WERI-Rb-1 (cell line): ENCODE data around the gene CDKAL1.

Source experiments
- DNase-seq: peaks from one replicate; pipeline ENCODE4 v3.0.0-alpha.2; 2020
- H3K27ac ChIP-seq: fragments of 250-450 bp; sonication (Bioruptor Pico); 2 replicates; pipeline ENCODE4 v1.5.1; 2020; ENCODE audit warnings: mild to moderate bottlenecking, moderate library complexity
- H3K27me3 ChIP-seq: fragments of 250-450 bp; sonication (Bioruptor Pico); 2 replicates; pipeline ENCODE4 v1.5.1; 2021; ENCODE audit warnings: mild to moderate bottlenecking, low read depth, moderate library complexity; ENCODE audit not compliant: insufficient read depth, severe bottlenecking
- H3K36me3 ChIP-seq: fragments of 250-450 bp; sonication (Bioruptor Pico); 2 replicates; pipeline ENCODE4 v1.5.1; 2020; ENCODE audit warnings: mild to moderate bottlenecking, moderate library complexity
- H3K4me3 ChIP-seq: 2 replicates; pipeline ENCODE4 v1.5.1; 2011; ENCODE audit warnings: low read depth, mild to moderate bottlenecking, control low read depth, low read length
- H3K9me3 ChIP-seq: fragments of 250-450 bp; sonication (Bioruptor Pico); 2 replicates; pipeline ENCODE4 v1.5.1; 2021; ENCODE audit warnings: mild to moderate bottlenecking, moderate library complexity; ENCODE audit not compliant: severe bottlenecking
- TF ChIP-seq, protein P1 (sequence below): IDR thresholded peaks from 2 replicates; pipeline ENCODE4 v1.5.1; 2011; ENCODE audit warnings: low read depth, mild to moderate bottlenecking, control low read depth, inconsistent platforms, low read length

Gene CDKAL1

GRCh38 chr6:21219241-21219640 is 685.0 kb downstream of the CDKAL1 start:
- DNase-seq: no peak
- H3K36me3 ChIP-seq: no peaks in the 10 kb centered on the region
- H3K4me3 ChIP-seq: no peak overlapping the region
- no peaks in the 10 kb centered on the region for H3K9me3 ChIP-seq
- H3K27me3 ChIP-seq: no peaks in the 10 kb centered on the region
- TF ChIP-seq, protein P1, sequence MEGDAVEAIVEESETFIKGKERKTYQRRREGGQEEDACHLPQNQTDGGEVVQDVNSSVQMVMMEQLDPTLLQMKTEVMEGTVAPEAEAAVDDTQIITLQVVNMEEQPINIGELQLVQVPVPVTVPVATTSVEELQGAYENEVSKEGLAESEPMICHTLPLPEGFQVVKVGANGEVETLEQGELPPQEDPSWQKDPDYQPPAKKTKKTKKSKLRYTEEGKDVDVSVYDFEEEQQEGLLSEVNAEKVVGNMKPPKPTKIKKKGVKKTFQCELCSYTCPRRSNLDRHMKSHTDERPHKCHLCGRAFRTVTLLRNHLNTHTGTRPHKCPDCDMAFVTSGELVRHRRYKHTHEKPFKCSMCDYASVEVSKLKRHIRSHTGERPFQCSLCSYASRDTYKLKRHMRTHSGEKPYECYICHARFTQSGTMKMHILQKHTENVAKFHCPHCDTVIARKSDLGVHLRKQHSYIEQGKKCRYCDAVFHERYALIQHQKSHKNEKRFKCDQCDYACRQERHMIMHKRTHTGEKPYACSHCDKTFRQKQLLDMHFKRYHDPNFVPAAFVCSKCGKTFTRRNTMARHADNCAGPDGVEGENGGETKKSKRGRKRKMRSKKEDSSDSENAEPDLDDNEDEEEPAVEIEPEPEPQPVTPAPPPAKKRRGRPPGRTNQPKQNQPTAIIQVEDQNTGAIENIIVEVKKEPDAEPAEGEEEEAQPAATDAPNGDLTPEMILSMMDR: no peak
- H3K27ac ChIP-seq: no peak overlapping the region

DNA sequence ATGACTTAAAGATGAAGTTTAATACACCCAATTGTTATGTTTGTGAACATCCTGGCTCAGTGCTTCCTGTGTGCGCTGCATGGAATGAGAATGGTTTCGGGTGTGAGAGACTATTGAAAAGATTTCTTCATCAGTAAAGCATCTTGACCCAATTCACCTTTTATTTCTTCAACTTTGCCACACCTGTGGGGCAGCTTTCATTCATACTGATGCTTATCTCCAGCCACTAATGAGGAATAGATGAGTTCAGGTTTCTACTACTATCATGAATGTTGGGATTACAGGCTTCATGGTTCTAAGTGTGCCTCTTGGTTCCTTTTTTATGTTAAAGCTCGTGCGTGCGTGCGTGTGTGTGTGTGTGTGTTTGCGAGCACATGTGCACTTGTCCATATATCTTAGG is 685.6 kb downstream of the CDKAL1 start:
- H3K36me3 ChIP-seq: no peaks in the 10 kb centered on the region
- DNase-seq: no peak
- TF ChIP-seq, protein P1: no peak
- no peak overlapping the region for H3K4me3 ChIP-seq
- H3K27ac ChIP-seq: no peak overlapping the region
- H3K9me3 ChIP-seq: peaks cover 4% of the 10 kb centered on the region
- no peaks in the 10 kb centered on the region for H3K27me3 ChIP-seq

GRCh38 chr6:21220271-21220987 is 686.2 kb downstream of the CDKAL1 start:
- Histone ChIP-seq H3K27ac (no peak overlapping the region), H3K27me3 (no peaks in the 10 kb centered on the region), H3K36me3 (no peaks in the 10 kb centered on the region), H3K9me3 (peaks cover 4% of the 10 kb centered on the region), H3K4me3 (no peak overlapping the region)
- TF ChIP-seq, protein P1: no peak
- DNase-seq: no peak

- Histone ChIP-seq H3K27me3 (no peaks in the 10 kb centered on the region), H3K36me3 (no peaks in the 10 kb centered on the region), H3K4me3 (no peak overlapping the region), H3K27ac (no peak overlapping the region), H3K9me3 (peaks cover 4% of the 10 kb centered on the region)
- TF ChIP-seq, protein P1: 0 out of 2 replicates have a peak, but pooled peaks have one; percentile 13
- no peak for DNase-seq
These were observed 688.4 kb downstream of the CDKAL1 start for GRCh38 chr6:21222656-21223055.

- Histone ChIP-seq H3K27ac (no peak overlapping the region), H3K27me3 (no peaks in the 10 kb centered on the region), H3K9me3 (peaks cover 4% of the 10 kb centered on the region), H3K4me3 (no peak overlapping the region), H3K36me3 (peaks cover 5% of the 10 kb centered on the region)
- no peak for DNase-seq
- TF ChIP-seq, protein P1: no peak
These were observed 691.7 kb downstream of the CDKAL1 start for GRCh38 chr6:21225912-21226311.

- Histone ChIP-seq H3K4me3 (no peak overlapping the region), H3K9me3 (peaks cover 4% of the 10 kb centered on the region), H3K27ac (no peak overlapping the region), H3K27me3 (no peaks in the 10 kb centered on the region), H3K36me3 (peaks cover 15% of the 10 kb centered on the region)
- TF ChIP-seq, protein P1: no peak
- no peak for DNase-seq
These were observed 693.2 kb downstream of the CDKAL1 start for GRCh38 chr6:21227486-21227885.
